T-helper 2 cell treated with Interferon-gamma antibody and Interleukin-4, amounts not matched to agents 100 ng/mL and 5 ng/mL, for 36 hours (primary cell): ENCODE measurements around the gene ZFR2. TPM values are rescaled to one million over a fixed set of nuclear protein-coding genes. Genes with fewer than 3 reads are reported as not detected.

Experiments used
- intact Hi-C: fragments of 100-400 bp; cut with micrococcal nuclease; formaldehyde crosslinking; loops from one replicate; pipeline ENCODE4 v1.15.1; 2023
- total RNA-seq: library from RNA; stranded (reverse); gene quantifications from 2 replicates; pipeline ENCODE4 v1.2.3, GENCODE V29; 2022

The ZFR2 gene
- total RNA-seq, 1 donor from 2014 or later, result 0.30 TPM

DNA sequence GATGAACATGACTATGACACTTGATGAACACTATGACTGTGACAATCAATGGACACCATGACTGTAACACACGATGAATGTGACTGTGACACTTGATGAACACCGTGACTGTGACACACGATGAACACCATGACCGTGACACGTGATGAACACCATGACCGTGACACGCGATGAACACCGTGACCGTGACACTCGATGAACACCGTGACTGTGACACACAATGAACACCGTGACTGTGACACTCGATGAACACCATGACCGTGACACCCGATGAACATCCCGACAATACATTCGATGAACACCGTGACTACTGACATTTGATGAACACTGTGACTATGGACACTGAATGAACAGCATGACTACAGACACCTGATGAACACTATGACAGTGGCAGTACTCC lies 30.9 kb downstream of the ZFR2 start:
- intact Hi-C loops, result no loop called here

DNA sequence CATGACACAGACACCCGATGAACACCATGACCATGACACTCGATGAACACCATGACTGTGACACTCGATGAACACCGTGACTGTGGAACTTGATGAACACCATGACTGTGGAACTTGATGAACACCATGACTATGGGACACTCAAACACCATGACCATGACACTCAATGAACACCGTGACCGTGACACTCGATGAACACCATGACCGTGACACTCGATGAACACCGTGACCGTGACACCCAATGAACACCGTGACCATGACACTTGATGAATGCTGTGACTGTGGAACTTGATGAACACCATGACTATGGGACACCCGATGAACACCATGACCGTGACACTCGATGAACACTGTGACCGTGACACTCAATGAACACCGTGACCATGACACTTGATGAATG lies 31.5 kb downstream of the ZFR2 start:
- intact Hi-C loops, result no loop called here

DNA sequence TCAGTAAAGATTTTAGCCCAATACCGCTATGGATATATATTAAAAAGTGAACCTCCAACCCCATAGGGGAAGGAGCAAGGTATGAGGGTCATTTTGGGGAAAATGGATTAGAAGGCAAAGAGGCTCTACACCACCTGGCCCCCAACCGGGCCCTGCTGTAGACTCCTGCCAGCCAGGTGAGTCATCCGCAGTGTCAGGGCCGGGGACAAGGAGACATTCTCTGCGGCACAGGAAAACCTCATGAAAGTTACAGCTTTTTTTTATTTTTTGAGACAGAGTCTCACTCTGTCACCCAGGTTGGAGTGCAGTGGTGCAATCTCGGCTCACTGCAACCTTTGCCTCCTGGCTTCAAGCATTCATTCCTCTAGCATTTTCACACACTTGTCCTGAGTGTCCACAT lies 32.0 kb downstream of the ZFR2 start:
- intact Hi-C loops, result no loop called here

DNA sequence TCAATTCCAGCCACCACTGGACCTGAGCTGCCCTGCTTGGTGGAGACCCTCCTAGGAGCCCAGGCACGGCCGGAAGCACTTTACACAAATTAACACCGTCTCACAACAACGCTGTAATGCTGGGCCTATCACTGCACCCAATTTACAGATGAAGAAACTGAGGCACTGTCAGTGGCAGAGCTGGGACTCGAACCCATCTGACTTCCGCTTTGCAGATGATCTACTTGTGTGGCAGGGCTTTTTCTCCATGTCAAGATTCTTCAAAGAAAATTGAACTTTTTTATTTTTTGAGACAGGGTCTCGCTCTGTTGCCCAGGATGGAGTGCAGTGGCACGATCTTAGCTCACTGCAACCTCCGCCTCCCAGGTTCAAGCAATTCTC lies 33.8 kb downstream of the ZFR2 start:
- intact Hi-C loops, result no loop called here

DNA sequence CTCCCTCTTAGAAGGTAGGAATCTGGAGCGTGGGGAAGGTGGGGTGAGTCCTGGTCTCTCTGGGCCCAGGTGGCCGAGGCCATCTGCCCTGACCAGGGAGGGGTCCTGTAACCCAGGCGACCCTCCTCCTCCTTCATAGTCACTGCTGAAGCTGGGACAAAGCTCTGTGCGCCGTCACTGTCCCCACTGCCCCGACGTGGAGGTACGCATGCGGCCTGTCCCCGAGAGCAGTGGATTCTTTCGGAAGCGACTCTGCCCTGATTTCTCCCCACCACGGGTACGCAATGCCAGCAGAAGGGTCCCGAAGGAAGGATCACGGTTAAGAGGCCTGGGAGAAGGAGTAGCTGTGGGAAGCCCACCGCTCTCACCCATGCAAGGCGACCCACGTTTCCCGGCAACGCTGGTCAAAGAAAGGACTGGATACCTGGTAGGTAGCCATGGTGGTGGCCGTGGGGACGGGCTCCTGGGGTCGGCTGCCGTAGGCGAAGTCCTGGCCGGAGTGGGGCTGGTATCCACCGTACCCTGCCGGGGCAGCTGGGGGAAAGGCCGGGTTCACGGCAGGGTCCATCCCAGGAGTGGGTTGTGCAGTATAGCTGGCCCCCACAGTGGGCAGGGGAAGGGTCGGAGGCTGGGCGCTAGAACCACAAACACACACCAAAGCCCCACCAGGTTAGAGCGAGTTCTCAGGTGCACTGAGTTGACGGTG lies 34.3 kb downstream of the ZFR2 start:
- intact Hi-C loops, result no loop called here

DNA sequence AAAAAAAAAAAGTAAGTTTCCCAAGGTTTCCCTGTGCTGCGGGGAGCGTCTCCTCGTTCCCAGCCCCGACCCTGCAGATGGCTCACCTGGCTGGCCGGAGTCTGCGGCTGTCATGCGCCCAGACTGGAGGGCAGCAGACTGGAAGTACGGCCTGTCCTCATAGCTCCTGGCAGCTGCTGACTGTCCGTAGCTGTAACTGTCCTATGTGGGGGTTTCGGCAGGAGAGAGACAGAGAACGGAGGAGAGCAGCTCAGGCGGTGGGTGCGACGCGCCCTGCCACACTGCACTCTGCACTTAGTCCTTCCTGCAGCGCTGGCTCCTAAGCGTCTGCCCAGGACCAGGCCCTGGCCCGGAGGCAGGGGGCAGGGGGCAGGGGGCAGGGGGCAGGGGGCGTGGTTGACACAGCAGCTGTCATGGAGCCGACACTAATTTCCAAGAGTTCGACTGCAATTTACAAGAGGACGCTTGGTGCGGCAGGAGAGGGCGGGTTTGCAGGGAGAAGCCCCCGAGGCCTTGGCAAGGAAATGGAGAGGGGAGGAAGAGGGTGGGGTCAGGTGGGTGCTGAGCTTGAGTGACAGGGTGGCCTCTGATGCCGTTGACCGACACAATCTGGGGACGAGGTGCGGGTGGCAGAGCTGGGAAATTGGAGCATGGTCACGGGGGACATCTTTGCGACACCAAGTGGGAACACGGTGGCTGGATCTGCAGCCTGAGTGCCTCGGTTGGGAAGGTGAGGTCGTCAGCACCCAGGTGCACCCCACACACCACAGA lies 35.1 kb downstream of the ZFR2 start:
- intact Hi-C loops, result no loop called here

DNA sequence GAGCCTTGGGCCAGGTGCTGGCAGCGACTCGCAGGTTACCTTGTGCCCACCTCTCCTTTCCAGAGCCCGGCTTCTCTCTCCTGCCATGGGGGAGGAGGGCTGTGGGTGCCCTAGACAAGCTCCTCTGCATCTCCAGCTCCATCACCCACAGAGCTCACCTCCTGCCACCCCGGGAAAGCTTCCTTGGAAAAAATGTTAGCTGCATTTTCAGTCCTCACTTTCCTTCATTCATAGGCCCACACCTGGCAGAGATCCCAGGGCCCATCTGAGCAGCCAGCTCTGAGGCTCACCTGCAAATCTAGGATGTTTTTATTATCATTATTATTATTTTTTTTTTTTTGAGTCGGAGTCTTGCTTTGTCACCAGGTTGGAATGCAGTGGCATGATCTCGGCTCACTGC lies 36.8 kb downstream of the ZFR2 start:
- intact Hi-C loops, result no loop called here

DNA sequence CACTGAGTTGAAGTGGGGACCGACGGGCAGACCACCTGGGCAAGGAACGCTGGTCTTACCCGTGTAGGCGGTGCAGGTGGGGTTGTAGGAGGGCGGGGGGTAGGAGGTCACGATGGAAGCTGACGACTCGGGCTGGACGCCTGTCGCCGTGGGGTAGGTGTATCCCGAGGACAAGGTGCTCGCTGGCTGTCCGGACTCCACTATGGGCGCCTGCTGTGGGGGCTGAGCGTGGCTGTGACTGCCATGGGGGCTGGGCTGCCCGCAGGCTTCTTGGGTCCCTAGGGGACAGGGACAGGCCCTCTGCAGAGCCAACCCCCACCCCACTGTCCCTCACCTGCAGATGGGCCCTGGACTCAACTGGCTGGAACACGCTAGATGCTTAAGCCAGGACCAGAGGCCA lies 37.2 kb downstream of the ZFR2 start:
- intact Hi-C loops, result no loop called here

DNA sequence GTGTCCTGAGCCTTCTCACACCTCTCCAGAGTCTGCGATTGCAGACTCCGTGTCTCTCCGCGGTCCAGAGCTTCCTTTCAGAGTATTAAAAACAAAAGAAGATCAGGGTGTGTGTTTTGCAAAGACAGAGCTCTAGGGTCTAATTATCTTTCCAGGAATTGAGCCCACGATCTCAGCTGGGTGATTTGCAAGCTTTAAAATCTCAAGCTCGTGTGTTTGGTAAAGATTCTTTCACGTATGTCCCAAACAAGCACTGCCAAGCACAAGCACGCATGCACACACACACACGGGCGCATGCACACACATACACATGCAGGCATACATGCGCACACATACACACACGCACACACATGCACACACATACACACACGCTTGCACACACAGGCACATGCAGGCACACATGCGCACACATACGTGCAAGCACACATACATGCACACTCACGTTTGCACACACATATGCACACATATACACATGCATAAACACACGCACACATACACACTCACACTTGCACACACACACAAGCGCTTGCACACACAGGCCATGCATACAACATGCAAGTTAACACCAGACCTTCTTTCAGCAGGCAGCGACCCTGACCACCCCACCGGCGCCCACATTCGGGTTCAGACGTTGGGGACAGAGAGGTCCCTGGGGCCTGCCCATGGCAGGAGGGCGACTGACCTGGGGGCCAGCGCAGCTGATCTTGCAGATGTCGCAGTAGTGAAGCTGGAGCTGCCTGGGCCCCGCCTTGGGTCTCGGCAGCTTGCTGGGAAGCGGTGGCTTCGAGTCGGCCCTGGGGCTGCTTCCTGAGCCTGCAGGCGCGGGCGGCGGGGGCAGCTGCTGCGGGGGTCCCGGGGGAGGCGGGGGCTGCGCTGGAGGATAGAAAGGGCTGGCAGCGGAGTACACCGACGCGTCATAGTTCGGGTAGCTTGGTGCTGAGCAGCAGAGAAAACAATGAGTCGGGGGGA lies 37.9 kb downstream of the ZFR2 start:
- intact Hi-C loops, result no loop called here

DNA sequence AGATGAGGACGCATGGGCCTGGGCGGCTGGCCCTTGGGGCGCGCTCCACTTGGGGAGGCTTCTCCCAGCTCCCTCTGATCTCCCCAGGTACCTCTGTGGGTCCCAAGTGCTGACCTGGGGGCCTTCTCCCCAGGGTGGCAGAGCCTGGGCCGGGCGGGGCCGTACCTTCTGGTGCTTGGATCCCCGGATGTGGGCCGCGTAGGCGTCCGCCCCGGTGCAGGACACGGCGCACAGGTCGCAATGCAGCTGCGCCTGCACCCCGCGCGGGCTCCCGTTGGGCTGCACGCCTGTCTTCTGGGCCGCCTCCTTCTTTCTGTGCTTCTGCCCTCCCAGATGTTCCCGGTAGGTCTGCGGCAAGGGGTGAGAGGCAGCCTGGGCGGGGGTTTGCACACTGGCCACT lies 41.5 kb downstream of the ZFR2 start:
- intact Hi-C loops, result no loop called here

DNA sequence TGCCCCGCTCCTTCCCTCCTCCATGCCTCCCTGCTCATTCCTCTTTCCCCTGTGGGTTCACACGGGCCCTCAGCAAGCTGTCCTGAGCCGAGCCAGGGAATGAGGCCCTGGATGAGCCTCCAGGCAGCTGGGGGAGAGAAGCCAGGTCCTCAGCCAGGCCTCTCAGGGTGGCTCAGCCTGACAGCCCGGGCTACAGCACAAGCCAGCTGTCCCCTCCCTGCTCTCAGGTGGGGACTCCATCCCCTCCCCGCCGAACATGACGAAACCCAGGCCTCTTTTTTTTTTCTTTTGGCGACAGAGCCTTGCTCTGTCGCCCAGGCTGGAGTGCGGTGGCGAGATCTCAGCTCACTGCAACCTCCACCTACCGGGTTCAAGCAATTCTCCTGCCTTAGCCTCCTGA lies 42.7 kb downstream of the ZFR2 start:
- intact Hi-C loops, result no loop called here

DNA sequence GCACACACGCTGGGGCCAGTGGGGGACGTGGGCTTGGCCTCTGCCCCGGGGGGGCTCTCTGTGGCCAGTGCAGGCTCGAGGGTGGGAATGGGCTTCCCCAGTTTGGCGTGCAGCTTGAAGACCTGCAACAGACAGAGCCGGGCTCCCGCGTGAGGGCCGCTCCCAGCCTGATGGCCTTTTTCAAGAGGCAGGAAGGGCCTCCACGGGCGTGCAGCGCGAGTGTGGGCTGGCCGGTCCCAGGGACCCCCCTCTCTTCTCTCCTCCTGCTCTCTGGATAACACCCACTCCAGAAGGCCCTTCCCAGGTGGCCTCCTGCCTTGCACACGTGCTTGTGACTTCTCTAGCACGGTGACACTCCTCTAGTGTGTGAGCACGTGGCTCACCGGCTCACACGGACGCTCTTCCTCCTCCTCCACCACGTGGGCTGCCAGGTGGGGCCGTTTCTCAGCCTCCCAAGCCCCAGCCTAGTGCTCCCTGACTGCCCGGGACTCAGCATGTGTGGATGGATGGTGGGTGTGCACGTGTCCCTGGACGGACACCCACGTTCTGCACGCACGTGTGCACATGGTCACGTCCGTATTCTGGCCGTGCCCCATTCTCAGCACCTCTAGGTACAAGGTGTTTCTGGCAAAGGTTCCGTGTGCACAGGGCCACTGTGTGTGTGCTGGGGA lies 43.4 kb downstream of the ZFR2 start:
- intact Hi-C loops, result no loop called here

DNA sequence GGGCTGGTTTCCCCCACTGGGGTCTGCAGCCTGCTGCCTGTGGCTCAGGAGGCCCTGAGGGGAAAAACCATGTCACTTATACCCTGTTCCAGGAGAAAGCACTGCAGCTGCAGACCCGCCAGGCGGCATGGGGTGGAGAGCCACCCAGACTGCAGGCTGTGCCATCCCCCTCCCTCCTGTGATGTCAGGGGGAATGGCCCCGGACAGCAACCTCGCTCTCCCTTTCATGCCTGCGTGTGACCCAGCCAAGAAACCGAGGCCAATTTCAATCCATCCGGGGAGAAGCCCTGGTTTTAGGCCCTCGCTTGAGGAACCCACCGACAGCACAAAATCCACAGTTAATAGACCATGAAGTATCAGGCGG lies 45.5 kb downstream of the ZFR2 start:
- intact Hi-C loops, result loop anchor here (2.0 kb wide), 1 partner anchor 61 kb away; the partner anchor contains the start of gene MRPL54

DNA sequence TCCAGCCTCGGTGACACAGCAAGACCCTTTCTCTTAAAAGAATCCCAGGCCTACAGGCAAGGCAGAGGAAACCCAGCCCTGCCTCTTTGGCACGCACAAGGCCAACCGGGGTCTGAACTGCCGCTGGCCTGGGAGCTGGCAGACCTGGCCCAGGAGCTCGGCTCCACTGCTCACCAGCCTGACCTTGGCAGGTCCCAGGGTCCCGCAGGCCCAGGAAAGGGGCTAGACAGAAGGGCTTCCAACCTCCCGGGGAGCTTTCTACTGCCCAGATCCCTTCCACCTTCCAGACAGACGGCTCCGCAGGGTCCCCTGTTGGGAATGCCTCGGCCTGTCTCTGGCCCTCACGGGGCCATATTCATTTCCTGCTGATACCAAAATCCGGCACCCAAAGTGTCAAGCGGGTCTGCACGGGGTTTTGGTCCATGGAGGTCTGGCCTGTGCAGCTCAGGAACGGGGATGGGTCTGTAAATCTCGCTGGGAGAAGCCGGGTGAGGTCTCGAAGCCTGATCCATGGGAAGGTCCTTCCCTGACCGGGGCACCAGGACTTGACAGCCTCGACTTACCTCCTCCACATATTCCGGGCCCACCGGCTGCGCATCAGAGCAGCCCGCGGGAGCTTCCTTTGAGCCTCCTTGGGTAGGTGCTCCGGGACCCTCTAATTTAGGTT lies 46.0 kb downstream of the ZFR2 start:
- intact Hi-C loops, result loop anchor here (2.0 kb wide), 1 partner anchor 60 kb away; the partner anchor contains the start of gene MRPL54

DNA sequence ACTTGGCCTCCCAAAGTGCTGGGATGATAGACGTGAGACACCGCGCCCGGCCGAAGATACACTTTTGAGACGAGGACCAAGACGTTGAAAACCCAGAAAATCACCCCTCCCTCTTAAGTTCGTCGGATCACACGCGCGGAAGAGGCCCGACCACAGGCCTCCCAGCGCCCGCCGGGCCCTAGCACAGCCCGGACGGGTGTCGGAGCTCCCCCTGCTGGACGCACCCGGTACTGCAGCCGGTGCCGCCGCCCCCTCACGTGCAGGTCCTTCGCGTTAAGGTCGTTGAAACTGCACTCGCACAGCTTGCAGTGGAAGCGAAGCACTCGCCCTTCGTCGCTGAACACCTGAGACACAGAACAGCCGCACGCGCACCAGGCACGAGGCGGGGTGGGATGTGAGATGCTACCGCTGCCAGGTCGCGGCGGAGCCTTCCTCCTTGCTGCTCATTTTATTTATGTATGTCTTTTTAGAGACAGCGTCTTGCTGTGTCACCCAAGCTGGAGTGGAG lies 46.9 kb downstream of the ZFR2 start:
- intact Hi-C loops, result loop anchor here (1.0 to 2.0 kb wide), 2 partner anchors 39 to 59 kb away; partner anchors contain the start of gene MRPL54

DNA sequence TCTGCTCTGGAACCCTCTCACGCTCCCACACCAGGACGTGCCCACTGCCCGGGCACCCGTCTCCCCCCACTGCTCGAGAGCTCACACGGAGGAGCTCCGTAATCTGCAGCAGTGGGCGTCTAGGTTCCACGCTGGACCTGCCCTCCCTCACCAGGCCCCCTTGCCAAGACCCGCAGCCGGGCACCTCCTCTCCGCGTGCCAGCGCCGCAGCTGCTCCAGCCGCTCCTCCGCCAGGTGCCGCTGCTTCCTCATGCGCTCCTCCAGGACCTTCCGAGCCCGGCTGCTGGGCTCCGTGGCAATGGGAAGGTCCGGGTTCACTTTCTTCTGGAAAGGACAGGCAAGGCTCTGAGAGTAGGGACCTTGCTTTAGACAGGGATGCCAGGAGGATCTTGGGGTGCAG lies 47.7 kb downstream of the ZFR2 start:
- intact Hi-C loops, result loop anchor here (1.0 kb wide), 1 partner anchor 38 kb away; no protein-coding TSS in a partner anchor

DNA sequence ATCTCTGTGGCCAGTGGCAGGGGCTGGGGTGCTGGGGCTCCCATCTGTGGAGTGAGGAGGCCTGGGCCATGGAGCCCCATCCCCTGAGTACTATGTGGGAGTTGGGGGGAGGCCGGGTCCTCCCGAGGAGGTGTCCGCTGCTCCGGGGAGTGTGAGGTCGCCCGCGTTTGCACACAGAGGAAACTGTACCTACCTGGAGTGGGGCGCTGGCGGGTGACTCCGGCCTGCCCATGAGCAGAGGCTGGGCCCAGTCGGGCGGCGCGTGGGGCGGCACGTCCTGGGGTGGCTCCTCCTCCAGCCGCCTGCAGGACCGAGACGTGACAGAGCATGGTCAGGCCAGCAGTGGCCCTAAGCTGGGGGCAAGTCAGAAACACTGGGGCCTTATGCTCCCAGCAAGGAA lies 48.8 kb downstream of the ZFR2 start:
- intact Hi-C loops, result no loop called here

DNA sequence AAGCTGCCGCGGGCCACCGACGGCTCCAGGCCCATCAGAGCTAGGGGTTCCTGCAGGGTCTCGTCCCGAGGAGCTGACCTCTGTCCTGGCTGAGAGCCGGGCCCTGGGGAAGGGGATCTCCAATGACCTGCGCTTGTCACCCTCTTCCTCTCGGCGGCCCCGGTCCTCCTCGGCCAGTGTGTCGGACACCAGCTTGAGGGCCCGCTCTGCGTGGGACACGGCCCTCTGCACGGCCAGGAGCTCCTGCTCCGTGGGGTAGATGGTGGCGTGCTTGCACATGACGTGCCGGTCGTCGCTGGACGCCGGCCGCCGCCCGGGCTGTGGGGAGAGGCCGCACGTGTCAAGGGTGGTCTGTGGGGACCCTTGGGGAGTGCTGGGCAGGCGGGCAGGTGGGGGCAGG lies 49.9 kb downstream of the ZFR2 start:
- intact Hi-C loops, result no loop called here

DNA sequence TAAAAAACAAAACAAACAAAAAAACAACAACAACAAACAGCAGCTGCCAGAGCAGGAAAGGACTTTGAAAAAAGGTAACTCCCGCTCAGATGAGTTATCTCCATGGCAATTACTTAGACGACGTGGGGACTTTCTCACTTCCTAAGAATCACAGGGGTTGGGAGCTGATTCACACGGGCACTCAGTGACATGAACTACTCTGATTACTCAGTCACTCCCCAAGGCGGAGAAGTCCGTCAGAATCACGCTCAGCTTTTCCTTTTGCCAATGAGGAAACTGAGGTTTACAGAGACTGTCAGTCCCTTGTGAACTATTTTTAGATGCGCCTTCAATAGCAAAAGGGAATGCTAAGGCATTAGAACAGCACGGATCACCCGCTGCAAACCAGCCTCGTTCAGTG lies 50.4 kb downstream of the ZFR2 start:
- intact Hi-C loops, result no loop called here

DNA sequence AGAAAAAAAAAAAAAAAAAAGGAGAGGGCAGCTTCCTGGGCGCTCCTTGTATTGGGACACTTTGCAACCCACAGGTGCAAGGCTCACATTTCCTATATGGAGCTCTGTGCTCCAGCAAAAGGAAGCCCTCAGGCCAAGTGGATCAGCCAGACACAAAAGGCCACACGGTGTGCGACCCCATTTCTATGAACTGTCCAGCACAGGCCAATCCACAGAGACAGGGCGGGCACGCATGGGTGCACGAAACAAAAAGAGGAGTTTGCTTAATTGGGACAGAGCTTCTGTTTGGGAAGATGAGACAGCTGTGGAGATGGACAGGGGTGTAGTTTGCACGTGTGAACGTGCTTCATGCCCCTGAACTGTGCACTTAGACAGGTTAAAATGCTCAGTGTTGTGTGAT lies 51.1 kb downstream of the ZFR2 start:
- intact Hi-C loops, result no loop called here
